Stomach (tissue), 4 donors: ENCODE results near the gene NLRC5.
"Not testable (repeated sequence)": the region's sequence is repeated elsewhere in the genome, so short reads cannot be mapped to it uniquely, and the experiment has no call there.

Experiments
- POLR2A ChIP-seq, 4 donors: fragments of 450-650 bp; IDR thresholded peaks; one replicate each; pipeline ENCODE4 v1.6.1; 2016; ENCODE audit warnings: antibody characterized with exemption in 4 of 4, control low read depth in 2 of 4, mild to moderate bottlenecking in 1 of 4, moderate library complexity in 1 of 4
- TF ChIP-seq, protein P1 (sequence below), 7 experiments: fragments of 450-650 bp in 4 of 7; fragments of 200-600 bp in 3 of 7; sonication (generic) in 3 of 7; IDR thresholded peaks; one replicate each; pipeline ENCODE4 v1.5.1; 2016 to 2019; ENCODE audit warnings: antibody characterized with exemption in 7 of 7, control low read depth in 2 of 7, mild to moderate bottlenecking in 1 of 7

GRCh38 chr16:56973899-56974298, 15.5 kb upstream of the NLRC5 start:
- TF ChIP-seq, protein P1, sequence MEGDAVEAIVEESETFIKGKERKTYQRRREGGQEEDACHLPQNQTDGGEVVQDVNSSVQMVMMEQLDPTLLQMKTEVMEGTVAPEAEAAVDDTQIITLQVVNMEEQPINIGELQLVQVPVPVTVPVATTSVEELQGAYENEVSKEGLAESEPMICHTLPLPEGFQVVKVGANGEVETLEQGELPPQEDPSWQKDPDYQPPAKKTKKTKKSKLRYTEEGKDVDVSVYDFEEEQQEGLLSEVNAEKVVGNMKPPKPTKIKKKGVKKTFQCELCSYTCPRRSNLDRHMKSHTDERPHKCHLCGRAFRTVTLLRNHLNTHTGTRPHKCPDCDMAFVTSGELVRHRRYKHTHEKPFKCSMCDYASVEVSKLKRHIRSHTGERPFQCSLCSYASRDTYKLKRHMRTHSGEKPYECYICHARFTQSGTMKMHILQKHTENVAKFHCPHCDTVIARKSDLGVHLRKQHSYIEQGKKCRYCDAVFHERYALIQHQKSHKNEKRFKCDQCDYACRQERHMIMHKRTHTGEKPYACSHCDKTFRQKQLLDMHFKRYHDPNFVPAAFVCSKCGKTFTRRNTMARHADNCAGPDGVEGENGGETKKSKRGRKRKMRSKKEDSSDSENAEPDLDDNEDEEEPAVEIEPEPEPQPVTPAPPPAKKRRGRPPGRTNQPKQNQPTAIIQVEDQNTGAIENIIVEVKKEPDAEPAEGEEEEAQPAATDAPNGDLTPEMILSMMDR (IDR thresholded peaks at IDR 0.05) = not testable (repeated sequence)
- TF ChIP-seq POLR2A (IDR thresholded peaks at IDR 0.05) = not testable (repeated sequence)
